Measurements from ENCODE around the gene UBASH3A.

GRCh38 chr21:42495027-42495426 lies 91.3 kb downstream of the UBASH3A start:
- no peak for TF ChIP-seq CTCF (IDR thresholded peaks at IDR 0.05; ENCODE audit: low read length)
- no peak for TF ChIP-seq EZH2 (IDR thresholded peaks at IDR 0.05; ENCODE audit: borderline replicate concordance, low read length)
